ENCODE measurements around the gene GAB2.

GRCh38 chr11:78346799-78347198 lies 70.8 kb downstream of the GAB2 start:
- TF ChIP-seq, protein P1, sequence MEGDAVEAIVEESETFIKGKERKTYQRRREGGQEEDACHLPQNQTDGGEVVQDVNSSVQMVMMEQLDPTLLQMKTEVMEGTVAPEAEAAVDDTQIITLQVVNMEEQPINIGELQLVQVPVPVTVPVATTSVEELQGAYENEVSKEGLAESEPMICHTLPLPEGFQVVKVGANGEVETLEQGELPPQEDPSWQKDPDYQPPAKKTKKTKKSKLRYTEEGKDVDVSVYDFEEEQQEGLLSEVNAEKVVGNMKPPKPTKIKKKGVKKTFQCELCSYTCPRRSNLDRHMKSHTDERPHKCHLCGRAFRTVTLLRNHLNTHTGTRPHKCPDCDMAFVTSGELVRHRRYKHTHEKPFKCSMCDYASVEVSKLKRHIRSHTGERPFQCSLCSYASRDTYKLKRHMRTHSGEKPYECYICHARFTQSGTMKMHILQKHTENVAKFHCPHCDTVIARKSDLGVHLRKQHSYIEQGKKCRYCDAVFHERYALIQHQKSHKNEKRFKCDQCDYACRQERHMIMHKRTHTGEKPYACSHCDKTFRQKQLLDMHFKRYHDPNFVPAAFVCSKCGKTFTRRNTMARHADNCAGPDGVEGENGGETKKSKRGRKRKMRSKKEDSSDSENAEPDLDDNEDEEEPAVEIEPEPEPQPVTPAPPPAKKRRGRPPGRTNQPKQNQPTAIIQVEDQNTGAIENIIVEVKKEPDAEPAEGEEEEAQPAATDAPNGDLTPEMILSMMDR (IDR thresholded peaks at IDR 0.05): no peak
- no peak for TF ChIP-seq EP300 (IDR thresholded peaks at IDR 0.05)

All from tibial nerve (tissue), 4 donors.